ENCODE results near the gene FAM53B. TPM values are rescaled to one million over a fixed set of nuclear protein-coding genes. Genes with fewer than 3 reads are reported as not detected.

The FAM53B gene
- total and polyA plus RNA-seq, 4 donors: 5.1 to 20.6 (median 9.6) TPM

- Histone ChIP-seq H3K4me3 (ENCODE audit: low read length in 2 of 2) (no peak overlapping the region), H3K36me3 (ENCODE audit: control insufficient read depth in 1 of 2, insufficient read depth in 2 of 2, low read length in 1 of 2) (no peaks in the 10 kb centered on the region), H3K27ac (ENCODE audit: low read depth in 1 of 2, low read length in 2 of 2) (no peak overlapping the region), H3K4me1 (ENCODE audit: control insufficient read depth in 1 of 2, insufficient read depth in 2 of 2, low read length in 2 of 2) (no peaks in the 10 kb centered on the region), H3K9me3 (ENCODE audit: control insufficient read depth, low read length) (no peaks in the 10 kb centered on the region), H3K27me3 (ENCODE audit: control insufficient read depth in 1 of 2, insufficient read depth in 2 of 2, low read length in 1 of 2) (no peaks in the 10 kb centered on the region)
- intact Hi-C loops (cut with DNase I): no loop called here
- DNase-seq: no peak
- 83 to 86% methylated on average over 11 of the region's 11 CpGs for WGBS, 2 donors
- ATAC-seq (ENCODE audit: low FRiP score): no peak
Observed at GRCh38 chr10:124663766-124664360, 80.3 kb downstream of the FAM53B start.

- no peak for ATAC-seq (ENCODE audit: low FRiP score)
- Histone ChIP-seq H3K4me1 (ENCODE audit: control insufficient read depth in 1 of 2, insufficient read depth in 2 of 2, low read length in 2 of 2) (no peaks in the 10 kb centered on the region), H3K9me3 (ENCODE audit: control insufficient read depth, low read length) (no peaks in the 10 kb centered on the region), H3K27ac (ENCODE audit: low read depth in 1 of 2, low read length in 2 of 2) (no peak overlapping the region), H3K4me3 (ENCODE audit: low read length in 2 of 2) (no peak overlapping the region), H3K27me3 (ENCODE audit: control insufficient read depth in 1 of 2, insufficient read depth in 2 of 2, low read length in 1 of 2) (no peaks in the 10 kb centered on the region), H3K36me3 (ENCODE audit: control insufficient read depth in 1 of 2, insufficient read depth in 2 of 2, low read length in 1 of 2) (no peaks in the 10 kb centered on the region)
- no peak for DNase-seq
- WGBS, 2 donors: 57 to 65% methylated on average over 8 of the region's 8 CpGs
- intact Hi-C loops (cut with DNase I): no loop called here
Observed at GRCh38 chr10:124663228-124663627, 81.0 kb downstream of the FAM53B start.

- ATAC-seq (ENCODE audit: low FRiP score) (no peak), DNase-seq (no peak)
- no peaks in the 10 kb centered on the region for H3K9me3 ChIP-seq (ENCODE audit: control insufficient read depth, low read length)
- intact Hi-C loops (cut with DNase I): no loop called here
- H3K4me1 ChIP-seq (ENCODE audit: control insufficient read depth in 1 of 2, insufficient read depth in 2 of 2, low read length in 2 of 2): no peaks in the 10 kb centered on the region
- no peaks in the 10 kb centered on the region for H3K36me3 ChIP-seq (ENCODE audit: control insufficient read depth in 1 of 2, insufficient read depth in 2 of 2, low read length in 1 of 2)
- 90 to 91% methylated on average over 9 of the region's 9 CpGs for WGBS, 2 donors
- no peak overlapping the region for H3K4me3 ChIP-seq (ENCODE audit: low read length in 2 of 2)
- no peak overlapping the region for H3K27ac ChIP-seq (ENCODE audit: low read depth in 1 of 2, low read length in 2 of 2)
- no peaks in the 10 kb centered on the region for H3K27me3 ChIP-seq (ENCODE audit: control insufficient read depth in 1 of 2, insufficient read depth in 2 of 2, low read length in 1 of 2)
Observed at GRCh38 chr10:124661660-124662180, 82.5 kb downstream of the FAM53B start.

GRCh38 chr10:124660404-124661125 is 83.6 kb downstream of the FAM53B start:
- Histone ChIP-seq H3K27me3 (ENCODE audit: control insufficient read depth in 1 of 2, insufficient read depth in 2 of 2, low read length in 1 of 2) (no peaks in the 10 kb centered on the region), H3K9me3 (ENCODE audit: control insufficient read depth, low read length) (no peaks in the 10 kb centered on the region), H3K4me1 (ENCODE audit: control insufficient read depth in 1 of 2, insufficient read depth in 2 of 2, low read length in 2 of 2) (no peaks in the 10 kb centered on the region), H3K36me3 (ENCODE audit: control insufficient read depth in 1 of 2, insufficient read depth in 2 of 2, low read length in 1 of 2) (no peaks in the 10 kb centered on the region), H3K4me3 (ENCODE audit: low read length in 2 of 2) (no peak overlapping the region), H3K27ac (ENCODE audit: low read depth in 1 of 2, low read length in 2 of 2) (no peak overlapping the region)
- ATAC-seq (ENCODE audit: low FRiP score) (no peak), DNase-seq (no peak)
- WGBS, 2 donors: 12 to 17% methylated on average over 12 of the region's 12 CpGs
- intact Hi-C loops (cut with DNase I): no loop called here

GRCh38 chr10:124659380-124659779 is 84.8 kb downstream of the FAM53B start:
- DNase-seq: no peak
- Histone ChIP-seq H3K9me3 (ENCODE audit: control insufficient read depth, low read length) (no peaks in the 10 kb centered on the region), H3K27ac (ENCODE audit: low read depth in 1 of 2, low read length in 2 of 2) (no peak overlapping the region), H3K36me3 (ENCODE audit: control insufficient read depth in 1 of 2, insufficient read depth in 2 of 2, low read length in 1 of 2) (no peaks in the 10 kb centered on the region), H3K4me1 (ENCODE audit: control insufficient read depth in 1 of 2, insufficient read depth in 2 of 2, low read length in 2 of 2) (no peaks in the 10 kb centered on the region), H3K4me3 (ENCODE audit: low read length in 2 of 2) (no peak overlapping the region), H3K27me3 (ENCODE audit: control insufficient read depth in 1 of 2, insufficient read depth in 2 of 2, low read length in 1 of 2) (no peaks in the 10 kb centered on the region)
- no peak for ATAC-seq (ENCODE audit: low FRiP score)
- 45 to 57% methylated on average over 2 of the region's 2 CpGs for WGBS, 2 donors
- intact Hi-C loops (cut with DNase I): no loop called here

GRCh38 chr10:124658591-124659242 is 85.5 kb downstream of the FAM53B start:
- DNase-seq: no peak
- H3K36me3 ChIP-seq (ENCODE audit: control insufficient read depth in 1 of 2, insufficient read depth in 2 of 2, low read length in 1 of 2): no peaks in the 10 kb centered on the region
- H3K27me3 ChIP-seq (ENCODE audit: control insufficient read depth in 1 of 2, insufficient read depth in 2 of 2, low read length in 1 of 2): no peaks in the 10 kb centered on the region
- H3K9me3 ChIP-seq (ENCODE audit: control insufficient read depth, low read length): no peaks in the 10 kb centered on the region
- H3K27ac ChIP-seq (ENCODE audit: low read depth in 1 of 2, low read length in 2 of 2): no peak overlapping the region
- no peak overlapping the region for H3K4me3 ChIP-seq (ENCODE audit: low read length in 2 of 2)
- intact Hi-C loops (cut with DNase I): no loop called here
- 95 to 97% methylated on average over 12 of the region's 12 CpGs for WGBS, 2 donors
- H3K4me1 ChIP-seq (ENCODE audit: control insufficient read depth in 1 of 2, insufficient read depth in 2 of 2, low read length in 2 of 2): no peaks in the 10 kb centered on the region
- ATAC-seq (ENCODE audit: low FRiP score): no peak

GRCh38 chr10:124657806-124658205 is 86.4 kb downstream of the FAM53B start:
- ATAC-seq (ENCODE audit: low FRiP score): no peak
- Histone ChIP-seq H3K9me3 (ENCODE audit: control insufficient read depth, low read length) (no peaks in the 10 kb centered on the region), H3K4me1 (ENCODE audit: control insufficient read depth in 1 of 2, insufficient read depth in 2 of 2, low read length in 2 of 2) (no peaks in the 10 kb centered on the region), H3K27me3 (ENCODE audit: control insufficient read depth in 1 of 2, insufficient read depth in 2 of 2, low read length in 1 of 2) (no peaks in the 10 kb centered on the region), H3K4me3 (ENCODE audit: low read length in 2 of 2) (no peak overlapping the region), H3K27ac (ENCODE audit: low read depth in 1 of 2, low read length in 2 of 2) (no peak overlapping the region), H3K36me3 (ENCODE audit: control insufficient read depth in 1 of 2, insufficient read depth in 2 of 2, low read length in 1 of 2) (no peaks in the 10 kb centered on the region)
- WGBS, 2 donors: 33 to 47% methylated on average over 9 of the region's 9 CpGs
- DNase-seq: no peak
- intact Hi-C loops (cut with DNase I): no loop called here

GRCh38 chr10:124656541-124656940 is 87.6 kb downstream of the FAM53B start:
- Histone ChIP-seq H3K27ac (ENCODE audit: low read depth in 1 of 2, low read length in 2 of 2) (no peak overlapping the region), H3K36me3 (ENCODE audit: control insufficient read depth in 1 of 2, insufficient read depth in 2 of 2, low read length in 1 of 2) (no peaks in the 10 kb centered on the region), H3K4me1 (ENCODE audit: control insufficient read depth in 1 of 2, insufficient read depth in 2 of 2, low read length in 2 of 2) (no peaks in the 10 kb centered on the region), H3K27me3 (ENCODE audit: control insufficient read depth in 1 of 2, insufficient read depth in 2 of 2, low read length in 1 of 2) (no peaks in the 10 kb centered on the region), H3K4me3 (ENCODE audit: low read length in 2 of 2) (no peak overlapping the region), H3K9me3 (ENCODE audit: control insufficient read depth, low read length) (no peaks in the 10 kb centered on the region)
- WGBS, 2 donors: 78 to 88% methylated on average over 6 of the region's 6 CpGs
- intact Hi-C loops (cut with DNase I): no loop called here
- DNase-seq: no peak
- ATAC-seq (ENCODE audit: low FRiP score): no peak

GRCh38 chr10:124656113-124656490 is 88.1 kb downstream of the FAM53B start:
- no peaks in the 10 kb centered on the region for H3K4me1 ChIP-seq (ENCODE audit: control insufficient read depth in 1 of 2, insufficient read depth in 2 of 2, low read length in 2 of 2)
- no peaks in the 10 kb centered on the region for H3K9me3 ChIP-seq (ENCODE audit: control insufficient read depth, low read length)
- 96 to 97% methylated on average over 7 of the region's 7 CpGs for WGBS, 2 donors
- no peak overlapping the region for H3K27ac ChIP-seq (ENCODE audit: low read depth in 1 of 2, low read length in 2 of 2)
- no peaks in the 10 kb centered on the region for H3K27me3 ChIP-seq (ENCODE audit: control insufficient read depth in 1 of 2, insufficient read depth in 2 of 2, low read length in 1 of 2)
- H3K36me3 ChIP-seq (ENCODE audit: control insufficient read depth in 1 of 2, insufficient read depth in 2 of 2, low read length in 1 of 2): no peaks in the 10 kb centered on the region
- ATAC-seq (ENCODE audit: low FRiP score) (no peak), DNase-seq (no peak)
- intact Hi-C loops (cut with DNase I): no loop called here
- no peak overlapping the region for H3K4me3 ChIP-seq (ENCODE audit: low read length in 2 of 2)

Data from aorta (tissue), 5 donors.